ENCODE data around the gene FCHO2.

DNA sequence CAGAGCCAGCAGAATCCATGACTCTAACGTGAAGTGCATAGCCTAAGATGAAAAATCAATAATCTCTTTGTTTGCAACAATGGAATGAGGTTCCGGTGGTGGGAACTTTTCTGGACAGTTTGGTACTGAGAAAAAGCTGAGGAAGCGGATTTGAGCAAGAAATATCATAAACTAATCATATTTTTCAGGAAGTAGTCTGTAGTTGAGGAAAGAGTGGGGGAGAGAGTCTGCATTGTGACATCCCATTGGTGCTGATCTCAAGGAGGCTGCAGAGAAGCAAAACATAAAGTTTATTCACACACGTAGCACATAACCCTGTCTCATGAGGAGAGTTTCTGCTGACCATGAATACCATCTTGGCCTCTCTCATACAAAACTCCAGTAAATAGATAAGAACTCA, 15.8 kb upstream of the FCHO2 start:
- TF ChIP-seq, protein P1, sequence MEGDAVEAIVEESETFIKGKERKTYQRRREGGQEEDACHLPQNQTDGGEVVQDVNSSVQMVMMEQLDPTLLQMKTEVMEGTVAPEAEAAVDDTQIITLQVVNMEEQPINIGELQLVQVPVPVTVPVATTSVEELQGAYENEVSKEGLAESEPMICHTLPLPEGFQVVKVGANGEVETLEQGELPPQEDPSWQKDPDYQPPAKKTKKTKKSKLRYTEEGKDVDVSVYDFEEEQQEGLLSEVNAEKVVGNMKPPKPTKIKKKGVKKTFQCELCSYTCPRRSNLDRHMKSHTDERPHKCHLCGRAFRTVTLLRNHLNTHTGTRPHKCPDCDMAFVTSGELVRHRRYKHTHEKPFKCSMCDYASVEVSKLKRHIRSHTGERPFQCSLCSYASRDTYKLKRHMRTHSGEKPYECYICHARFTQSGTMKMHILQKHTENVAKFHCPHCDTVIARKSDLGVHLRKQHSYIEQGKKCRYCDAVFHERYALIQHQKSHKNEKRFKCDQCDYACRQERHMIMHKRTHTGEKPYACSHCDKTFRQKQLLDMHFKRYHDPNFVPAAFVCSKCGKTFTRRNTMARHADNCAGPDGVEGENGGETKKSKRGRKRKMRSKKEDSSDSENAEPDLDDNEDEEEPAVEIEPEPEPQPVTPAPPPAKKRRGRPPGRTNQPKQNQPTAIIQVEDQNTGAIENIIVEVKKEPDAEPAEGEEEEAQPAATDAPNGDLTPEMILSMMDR (IDR thresholded peaks at IDR 0.05): no peak
- no peak for TF ChIP-seq POLR2A (IDR thresholded peaks at IDR 0.05)
